Activated B cell treated with CpG ODN at 0.5 μM for 24 hours (primary cell): ENCODE measurements around the gene FAF1. TPM values are rescaled to one million over a fixed set of nuclear protein-coding genes. Genes with fewer than 3 reads are reported as not detected.

Source experiments
- ATAC-seq: fragments of 200-7000 bp; cut with Tn5 transposase; one replicate; pipeline ENCODE4 v1.10.0; 2021; ENCODE audit warnings: low read depth, mild to moderate bottlenecking, moderate library complexity
- CTCF ChIA-PET: fragments of 350-600 bp; sonication (Branson Sonifier 250); formaldehyde crosslinking; loops from one replicate; lab custom pipeline; 2021; ENCODE audit warnings: antibody characterized with exemption; lab: Charles Lee
- POLR2A ChIA-PET: fragments of 350-600 bp; sonication (Branson Sonifier 250); formaldehyde crosslinking; loops from one replicate; lab custom pipeline; 2021; ENCODE audit warnings: antibody characterized with exemption; lab: Charles Lee
- DNase-seq: peaks from one replicate; pipeline ENCODE4 v3.0.0; 2022
- H3K27ac Mint-ChIP-seq: one replicate; pipeline ENCODE4 v1.8.0; 2020; ENCODE audit warnings: mixed read lengths
- H3K27me3 Mint-ChIP-seq: one replicate; pipeline ENCODE4 v1.8.0; 2021; ENCODE audit warnings: mixed read lengths
- H3K36me3 Mint-ChIP-seq: one replicate; pipeline ENCODE4 v1.8.0; 2021; ENCODE audit warnings: low read depth, mixed read lengths
- H3K4me1 Mint-ChIP-seq: one replicate; pipeline ENCODE4 v1.8.0; 2021; ENCODE audit warnings: mixed read lengths
- H3K4me3 Mint-ChIP-seq: one replicate; pipeline ENCODE4 v1.8.0; 2020; ENCODE audit warnings: mild to moderate bottlenecking, mixed read lengths
- H3K9me3 Mint-ChIP-seq: one replicate; pipeline ENCODE4 v1.8.0; 2020; ENCODE audit warnings: mixed read lengths
- CTCF ChIP-seq: fragments of 200-600 bp; IDR thresholded peaks from one replicate; pipeline ENCODE4 v1.8.0; 2022; ENCODE audit warnings: antibody characterized with exemption, mild to moderate bottlenecking
- intact Hi-C: fragments of 100-400 bp; cut with micrococcal nuclease; formaldehyde crosslinking; loops from one replicate; pipeline ENCODE4 v1.15.1; 2024
- total RNA-seq: library from RNA; stranded (reverse); gene quantifications from 2 replicates; pipeline ENCODE4 v1.2.3, GENCODE V29; 2022

FAF1 gene
- total RNA-seq, 1 donor from 2014 or later = 61.7 TPM

DNA sequence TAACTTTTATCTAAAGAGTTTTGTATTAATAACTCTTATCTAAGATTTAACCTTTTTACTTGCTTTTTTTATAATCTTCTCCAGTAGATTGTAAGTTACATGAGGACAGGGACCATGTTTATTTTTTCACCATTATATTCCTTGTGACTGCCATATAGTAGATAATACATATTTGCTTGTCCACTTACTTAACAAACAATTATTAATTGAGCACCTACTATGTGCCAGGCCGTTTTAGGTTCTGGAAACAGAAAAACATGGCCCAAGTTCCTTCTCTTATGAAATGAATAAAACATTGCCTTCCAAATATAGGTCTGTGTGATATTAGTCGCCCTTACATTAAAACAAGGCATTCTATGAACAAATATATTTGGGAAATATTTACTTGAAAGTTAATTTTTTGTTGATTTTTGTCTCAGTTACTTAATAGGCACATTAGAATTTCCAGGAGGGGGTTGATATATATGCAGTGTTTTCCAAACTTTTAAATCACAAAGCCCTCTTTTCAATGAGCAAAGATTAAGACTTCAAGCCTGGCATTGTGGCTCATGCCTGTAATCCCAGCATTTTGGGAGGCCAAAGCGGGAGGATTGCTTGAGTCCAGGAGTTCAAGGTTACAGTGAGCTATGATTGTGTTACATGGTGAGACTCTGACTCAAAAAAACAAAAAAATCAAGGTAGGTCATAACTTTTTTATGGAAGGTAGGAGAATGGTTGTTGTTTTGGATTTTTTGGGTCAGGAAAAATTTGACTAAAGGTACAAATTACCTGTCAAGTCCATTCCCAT lies 32.7 kb upstream of the FAF1 start:
- intact Hi-C loops = no loop called here
- ChIA-PET POLR2A (no interaction called here), CTCF (no interaction called here)
- H3K27ac Mint-ChIP-seq = no peak overlapping the region
- no peak for DNase-seq
- H3K27me3 Mint-ChIP-seq = peaks cover 2% of the 10 kb centered on the region
- ATAC-seq = no peak
- H3K4me3 Mint-ChIP-seq = no peak overlapping the region
- H3K4me1 Mint-ChIP-seq = no peaks in the 10 kb centered on the region
- no peaks in the 10 kb centered on the region for H3K36me3 Mint-ChIP-seq
- no peaks in the 10 kb centered on the region for H3K9me3 Mint-ChIP-seq
- TF ChIP-seq CTCF = no peak

- Mint-ChIP-seq H3K36me3 (no peaks in the 10 kb centered on the region), H3K9me3 (no peaks in the 10 kb centered on the region), H3K4me3 (no peak overlapping the region), H3K27me3 (no peaks in the 10 kb centered on the region), H3K27ac (no peak overlapping the region), H3K4me1 (no peaks in the 10 kb centered on the region)
- POLR2A ChIA-PET = no interaction called here
- no peak for TF ChIP-seq CTCF
- intact Hi-C loops = no loop called here
- CTCF ChIA-PET = no interaction called here
- ATAC-seq (no peak), DNase-seq (no peak)
These were observed 29.6 kb upstream of the FAF1 start for GRCh38 chr1:50989694-50990093.

- Mint-ChIP-seq H3K9me3 (no peaks in the 10 kb centered on the region), H3K27ac (no peak overlapping the region), H3K4me3 (no peak overlapping the region), H3K4me1 (no peaks in the 10 kb centered on the region), H3K36me3 (no peaks in the 10 kb centered on the region), H3K27me3 (no peaks in the 10 kb centered on the region)
- no peak for TF ChIP-seq CTCF
- ATAC-seq (no peak), DNase-seq (no peak)
- ChIA-PET CTCF (no interaction called here), POLR2A (no interaction called here)
- intact Hi-C loops = no loop called here
These were observed 26.6 kb upstream of the FAF1 start for GRCh38 chr1:50986653-50987052.

DNA sequence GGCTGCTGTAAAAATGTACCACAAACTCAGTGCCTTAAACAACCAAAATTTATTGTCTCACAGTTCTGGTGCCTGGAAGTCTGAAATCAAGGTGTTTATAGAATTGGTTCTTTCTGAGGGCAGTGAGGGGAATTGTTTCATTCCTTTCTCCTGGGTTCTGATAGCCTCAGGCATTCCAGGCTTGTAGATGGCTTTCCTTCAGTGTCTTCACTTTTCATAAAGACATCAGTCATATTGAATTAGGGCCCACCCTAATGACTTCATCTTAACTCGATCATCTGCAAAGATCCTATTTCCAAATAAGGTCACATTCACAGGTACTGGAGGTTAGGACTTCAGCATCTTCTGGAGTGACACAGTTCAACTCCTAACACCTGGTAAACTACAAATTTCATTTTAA lies 25.0 kb upstream of the FAF1 start:
- TF ChIP-seq CTCF = no peak
- Mint-ChIP-seq H3K4me1 (no peaks in the 10 kb centered on the region), H3K4me3 (no peak overlapping the region), H3K27me3 (no peaks in the 10 kb centered on the region), H3K9me3 (no peaks in the 10 kb centered on the region), H3K27ac (peak overlapping the region; percentile 1), H3K36me3 (no peaks in the 10 kb centered on the region)
- intact Hi-C loops = no loop called here
- DNase-seq (no peak), ATAC-seq (no peak)
- ChIA-PET CTCF (no interaction called here), POLR2A (no interaction called here)

DNA sequence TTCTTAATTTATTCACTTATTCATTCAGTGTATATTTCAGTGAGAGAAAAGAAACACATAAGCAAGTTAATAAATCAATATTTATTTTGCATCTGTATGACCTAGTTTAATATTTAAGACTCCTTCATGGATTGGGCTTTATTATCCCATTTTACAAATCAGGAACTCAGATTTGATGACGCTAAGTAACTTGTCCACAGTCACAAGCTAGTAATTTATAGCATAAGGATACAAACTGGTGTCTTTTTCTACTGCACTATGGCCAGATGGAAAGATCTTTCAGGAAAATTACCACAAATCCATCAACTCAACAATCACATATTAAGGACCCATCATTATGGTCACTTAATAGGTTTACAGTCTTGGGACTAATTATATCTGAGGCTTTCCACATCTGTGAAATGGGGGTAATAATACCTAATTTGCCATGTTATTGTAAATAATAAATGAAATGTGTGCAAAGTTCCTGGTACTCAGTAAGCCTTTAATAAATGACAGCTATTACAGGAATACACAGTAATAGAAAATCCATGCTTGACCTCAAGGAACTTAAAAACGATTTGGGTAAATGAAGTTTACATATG lies 23.2 kb upstream of the FAF1 start:
- DNase-seq (no peak), ATAC-seq (no peak)
- Mint-ChIP-seq H3K36me3 (no peaks in the 10 kb centered on the region), H3K27ac (no peak overlapping the region), H3K9me3 (no peaks in the 10 kb centered on the region), H3K27me3 (peaks cover 5% of the 10 kb centered on the region), H3K4me3 (no peak overlapping the region), H3K4me1 (peaks cover 9% of the 10 kb centered on the region)
- TF ChIP-seq CTCF = no peak
- POLR2A ChIA-PET = no interaction called here
- CTCF ChIA-PET = no interaction called here
- intact Hi-C loops = no loop called here
